Panc1 (cell line): ENCODE data around the gene MACROD2. TPM values are rescaled to one million over a fixed set of nuclear protein-coding genes. Genes with fewer than 3 reads are reported as not detected.
"Not testable (repeated sequence)": the region's sequence is repeated elsewhere in the genome, so short reads cannot be mapped to it uniquely, and the experiment has no call there.

Source experiments
- ATAC-seq: fragments of 200-7000 bp; cut with Tn5 transposase; 2 replicates; pipeline ENCODE4 v1.9.1; 2020; ENCODE audit warnings: mild to moderate bottlenecking, moderate library complexity
- BruUV-seq: library from RNA; stranded (reverse); fragments of 400-500 nt; replicated peaks from 2 replicates; lab custom pipeline; 2021; lab: Mats Ljungman, UMichigan
- CTCF ChIA-PET: fragments of 300-600 bp; sonication (Branson Sonifier 250); formaldehyde crosslinking; loops from one replicate; lab custom pipeline; 2022; ENCODE audit warnings: antibody characterized with exemption; lab: Charles Lee
- POLR2A ChIA-PET: fragments of 300-600 bp; sonication (Branson Sonifier 250); formaldehyde crosslinking; loops from one replicate; lab custom pipeline; 2022; ENCODE audit warnings: antibody characterized with exemption; lab: Charles Lee
- DNase-seq: peaks from one replicate; pipeline ENCODE4 v3.0.0-alpha.2; 2010; ENCODE audit warnings: low read depth, low spot score
- H3K27ac ChIP-seq: 2 replicates; pipeline ENCODE4 v1.5.1; 2011; ENCODE audit warnings: mild to moderate bottlenecking, low read length, inconsistent platforms
- H3K27me3 ChIP-seq: fragments of 200-500 bp; sonication (Bioruptor generic); 2 replicates; pipeline ENCODE4 v1.6.0; 2014; ENCODE audit warnings: low read length, inconsistent platforms; ENCODE audit not compliant: control insufficient read depth, insufficient read depth
- H3K36me3 ChIP-seq: fragments of 200-500 bp; sonication (Bioruptor generic); 2 replicates; pipeline ENCODE4 v1.5.1; 2014; ENCODE audit warnings: inconsistent platforms, mild to moderate bottlenecking, low read length, moderate library complexity; ENCODE audit not compliant: control insufficient read depth, insufficient read depth
- H3K4me1 ChIP-seq: 2 replicates; pipeline ENCODE4 v1.5.1; 2011; ENCODE audit warnings: inconsistent platforms, mild to moderate bottlenecking, low read length, moderate library complexity; ENCODE audit not compliant: control insufficient read depth, insufficient read depth
- H3K4me3 ChIP-seq, 2 experiments: 2 replicates each; pipeline ENCODE4 v1.5.1; 2011 to 2012; ENCODE audit warnings: low read depth in 2 of 2, low read length in 2 of 2, mild to moderate bottlenecking in 2 of 2, inconsistent platforms in 1 of 2, moderate library complexity in 1 of 2
- H3K9me3 ChIP-seq: fragments of 200-500 bp; sonication (Bioruptor generic); 2 replicates; pipeline ENCODE4 v1.5.1; 2014; ENCODE audit warnings: low read depth, mild to moderate bottlenecking, inconsistent platforms, low read length, moderate library complexity; ENCODE audit not compliant: control insufficient read depth, insufficient read depth
- CTCF ChIP-seq: fragments of 450-650 bp; IDR thresholded peaks from 2 replicates; pipeline ENCODE4 v1.5.1; 2017; ENCODE audit warnings: mild to moderate bottlenecking
- POLR2AphosphoS5 ChIP-seq: IDR thresholded peaks from 2 replicates; pipeline ENCODE4 v1.6.1; 2012; ENCODE audit warnings: mild to moderate bottlenecking, low read depth, low read length, moderate library complexity
- REST ChIP-seq, 2 experiments: IDR thresholded peaks; 2 replicates each; pipeline ENCODE4 v1.6.1; 2011 to 2012; ENCODE audit warnings: low read depth in 2 of 2, control low read depth in 1 of 2, low read length in 1 of 2, mild to moderate bottlenecking in 1 of 2, moderate library complexity in 1 of 2; ENCODE audit not compliant: insufficient read depth in 1 of 2
- SIN3A ChIP-seq: IDR thresholded peaks from 2 replicates; pipeline ENCODE4 v1.6.1; 2012; ENCODE audit warnings: low read depth, mild to moderate bottlenecking, low read length, moderate library complexity, borderline replicate concordance; ENCODE audit not compliant: insufficient read depth
- TCF7L2 ChIP-seq: IDR thresholded peaks from 2 replicates; pipeline ENCODE4 v1.6.1; 2011; ENCODE audit warnings: mild to moderate bottlenecking, low read depth, low read length, inconsistent platforms
- in situ Hi-C: cut with HindIII; loops from 2 replicates; pipeline ENCODE4 v1.10.0; 2016; ENCODE audit warnings: low sequenced_read_pairs, low pct_unique_long_range_greater_than_20kb
- intact Hi-C: fragments of 100-400 bp; cut with micrococcal nuclease; formaldehyde crosslinking; loops from one replicate; pipeline ENCODE4 v1.10.0; 2022; ENCODE audit not compliant: unreplicated experiment
- total RNA-seq: library from RNA; stranded (reverse); gene quantifications from one replicate; pipeline ENCODE4 v1.2.1, GENCODE V29; 2021; ENCODE audit not compliant: unreplicated experiment

The MACROD2 gene
- total RNA-seq, 1 experiment from 2014 or later: 1.2 TPM

GRCh38 chr20:16011519-16011918 is 2016.2 kb downstream of the MACROD2 start:
- CTCF ChIA-PET: no interaction called here
- in situ Hi-C loops (no loop called here), intact Hi-C loops (no loop called here)
- POLR2A ChIA-PET: no interaction called here
- Histone ChIP-seq H3K9me3 (no peaks in the 10 kb centered on the region), H3K36me3 (no peaks in the 10 kb centered on the region), H3K4me3 (no peak overlapping the region), H3K4me1 (no peaks in the 10 kb centered on the region), H3K27ac (no peak overlapping the region), H3K27me3 (no peaks in the 10 kb centered on the region)
- no peak for DNase-seq
- BruUV-seq: no TSS peak
- TF ChIP-seq SIN3A: no peak
- no peak for TF ChIP-seq REST (IDR thresholded peaks at IDR 0.05; ENCODE audit: insufficient read depth in 1 of 2, low read depth in 2 of 2, low read length in 1 of 2)
- no peak for TF ChIP-seq POLR2AphosphoS5
- no peak for TF ChIP-seq CTCF
- no peak for TF ChIP-seq TCF7L2
- ATAC-seq: no peak

- in situ Hi-C loops, H3K27ac ChIP-seq, H3K27me3 ChIP-seq, H3K36me3 ChIP-seq, H3K9me3 ChIP-seq, H3K4me1 ChIP-seq, ATAC-seq, POLR2A ChIA-PET, H3K4me3 ChIP-seq, DNase-seq, intact Hi-C loops, BruUV-seq: not testable (repeated sequence)
- CTCF ChIA-PET: interaction anchor here (0.6 kb wide), 1 partner anchor 23 kb away, joined by 3 read pairs; no protein-coding TSS in a partner anchor
Observed at GRCh38 chr20:16012934-16013333, 2017.6 kb downstream of the MACROD2 start.

GRCh38 chr20:16013631-16014030 is 2018.3 kb downstream of the MACROD2 start:
- Histone ChIP-seq H3K27ac (no peak overlapping the region), H3K27me3 (no peaks in the 10 kb centered on the region), H3K4me3 (no peak overlapping the region), H3K36me3 (no peaks in the 10 kb centered on the region), H3K4me1 (no peaks in the 10 kb centered on the region), H3K9me3 (no peaks in the 10 kb centered on the region)
- intact Hi-C loops: no loop called here
- BruUV-seq: no TSS peak
- no peak for ATAC-seq
- in situ Hi-C loops: no loop called here
- ChIA-PET POLR2A (no interaction called here), CTCF (interaction anchor here (0.6 kb wide), 1 partner anchor 22 kb away, joined by 3 read pairs; no protein-coding TSS in a partner anchor)
- TF ChIP-seq CTCF (no peak), POLR2AphosphoS5 (no peak), REST (IDR thresholded peaks at IDR 0.05; ENCODE audit: insufficient read depth in 1 of 2, low read depth in 2 of 2, low read length in 1 of 2) (no peak)
- DNase-seq: no peak
